ENCODE data around the gene TNPO1. TPM values are rescaled to one million over a fixed set of nuclear protein-coding genes. Genes with fewer than 3 reads are reported as not detected.

Gene TNPO1
- total and polyA plus RNA-seq, 4 donors: 5.7 to 95.8 (median 29.2) TPM

GRCh38 chr5:72882989-72883388 is 66.5 kb downstream of the TNPO1 start (continued):
- TF ChIP-seq REST (IDR thresholded peaks at IDR 0.05) (no peak), CTCF (IDR thresholded peaks at IDR 0.05; ENCODE audit: low read depth, low read length, missing input control) (no peak), EGR1 (IDR thresholded peaks at IDR 0.05; ENCODE audit: low read depth in 2 of 2) (no peak), YY1 (IDR thresholded peaks at IDR 0.05) (no peak)

- Histone ChIP-seq H3K36me3 (ENCODE audit: control insufficient read depth in 4 of 4, insufficient read depth in 3 of 4, low read depth in 1 of 4, low read length in 3 of 4) (peaks cover 5 to 71% (median 56%) of the 10 kb centered on the region in 4 donors), H3K9me3 (ENCODE audit: control insufficient read depth in 4 of 4, low read length in 3 of 4) (no peaks in the 10 kb centered on the region), H3K27ac (ENCODE audit: low read depth in 1 of 2, low read length in 2 of 2) (no peak overlapping the region), H3K9ac (ENCODE audit: low read depth in 1 of 2, low read length in 2 of 2) (no peak overlapping the region), H3K4me1 (ENCODE audit: control insufficient read depth in 4 of 4, insufficient read depth in 4 of 4, low read length in 3 of 4) (no peaks in the 10 kb centered on the region), H3K4me3 (ENCODE audit: low read depth in 1 of 3, low read length in 3 of 3) (no peak overlapping the region), H3K27me3 (ENCODE audit: control insufficient read depth in 4 of 4, insufficient read depth in 4 of 4, low read length in 3 of 4) (no peaks in the 10 kb centered on the region)
- 95% methylated on average over 3 of the region's 3 CpGs for WGBS
- no peak for DNase-seq (ENCODE audit: low spot score)
- TF ChIP-seq EGR1 (IDR thresholded peaks at IDR 0.05; ENCODE audit: low read depth in 2 of 2): no peak
- no peak for TF ChIP-seq RXRA (IDR thresholded peaks at IDR 0.05)
- no peak for TF ChIP-seq FOXA1 (IDR thresholded peaks at IDR 0.05)
- no peak for TF ChIP-seq RAD21 (IDR thresholded peaks at IDR 0.05)
- no peak for TF ChIP-seq JUND (IDR thresholded peaks at IDR 0.05)
- no peak for TF ChIP-seq FOXA2 (IDR thresholded peaks at IDR 0.05)
- TF ChIP-seq HNF4G (IDR thresholded peaks at IDR 0.05): no peak
- no peak for TF ChIP-seq GABPA (IDR thresholded peaks at IDR 0.05 in 1 of 2, conservative IDR thresholded peaks at IDR 0.05 in 1 of 2)
- no peak for TF ChIP-seq SP1 (IDR thresholded peaks at IDR 0.05)
- TF ChIP-seq HNF4A (conservative IDR thresholded peaks at IDR 0.05): no peak
Observed at GRCh38 chr5:72883850-72884249, 67.4 kb downstream of the TNPO1 start.

GRCh38 chr5:72884892-72885291 is 68.4 kb downstream of the TNPO1 start:
- Histone ChIP-seq H3K9ac (ENCODE audit: low read depth in 1 of 2, low read length in 2 of 2) (no peak overlapping the region), H3K27me3 (ENCODE audit: control insufficient read depth in 4 of 4, insufficient read depth in 4 of 4, low read length in 3 of 4) (no peaks in the 10 kb centered on the region), H3K36me3 (ENCODE audit: control insufficient read depth in 4 of 4, insufficient read depth in 3 of 4, low read depth in 1 of 4, low read length in 3 of 4) (peaks cover 3 to 74% (median 60%) of the 10 kb centered on the region in 4 donors), H3K4me1 (ENCODE audit: control insufficient read depth in 4 of 4, insufficient read depth in 4 of 4, low read length in 3 of 4) (no peaks in the 10 kb centered on the region), H3K27ac (ENCODE audit: low read depth in 1 of 2, low read length in 2 of 2) (no peak overlapping the region), H3K9me3 (ENCODE audit: control insufficient read depth in 4 of 4, low read length in 3 of 4) (no peaks in the 10 kb centered on the region), H3K4me3 (ENCODE audit: low read depth in 1 of 3, low read length in 3 of 3) (no peak overlapping the region)
- no peak for DNase-seq (ENCODE audit: low spot score)
- 94% methylated on average over 1 of the region's 1 CpG for WGBS
- TF ChIP-seq YY1 (IDR thresholded peaks at IDR 0.05): no peak
- TF ChIP-seq TAF1 (conservative IDR thresholded peaks at IDR 0.05): no peak
- TF ChIP-seq FOXA2 (IDR thresholded peaks at IDR 0.05): no peak
- TF ChIP-seq ZBTB33 (IDR thresholded peaks at IDR 0.05): no peak
- no peak for TF ChIP-seq EGR1 (IDR thresholded peaks at IDR 0.05; ENCODE audit: low read depth in 2 of 2)
- TF ChIP-seq HNF4G (IDR thresholded peaks at IDR 0.05): no peak
- no peak for TF ChIP-seq REST (IDR thresholded peaks at IDR 0.05)
- no peak for TF ChIP-seq SP1 (IDR thresholded peaks at IDR 0.05)
- no peak for TF ChIP-seq CTCF (IDR thresholded peaks at IDR 0.05; ENCODE audit: low read depth, low read length, missing input control)
- TF ChIP-seq FOXA1 (IDR thresholded peaks at IDR 0.05): no peak
- no peak for TF ChIP-seq JUND (IDR thresholded peaks at IDR 0.05)
- TF ChIP-seq MAX (IDR thresholded peaks at IDR 0.05): no peak
- no peak for TF ChIP-seq HNF4A (conservative IDR thresholded peaks at IDR 0.05)
- no peak for TF ChIP-seq RAD21 (IDR thresholded peaks at IDR 0.05)
